ENCODE results near the gene MYO18A.

DNA sequence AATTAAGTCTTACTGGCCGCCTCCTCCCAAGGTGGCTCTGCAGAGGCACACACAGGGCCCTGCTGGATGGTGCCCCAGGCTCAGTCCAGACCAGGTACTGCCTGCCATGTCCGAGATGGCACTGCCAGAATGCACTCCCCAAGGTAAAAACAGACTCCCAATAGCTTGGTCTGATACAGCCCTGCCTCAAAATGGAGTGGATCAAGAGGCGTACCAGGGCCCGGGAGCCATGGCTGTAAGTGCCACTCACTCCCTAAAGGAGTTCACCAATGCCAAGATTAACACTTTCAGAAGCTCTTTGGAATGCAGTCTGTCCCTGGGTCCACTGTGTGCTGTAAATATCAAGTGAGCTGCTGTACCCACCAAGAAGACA is 576 bp upstream of the MYO18A start:
- TF ChIP-seq, protein P1, sequence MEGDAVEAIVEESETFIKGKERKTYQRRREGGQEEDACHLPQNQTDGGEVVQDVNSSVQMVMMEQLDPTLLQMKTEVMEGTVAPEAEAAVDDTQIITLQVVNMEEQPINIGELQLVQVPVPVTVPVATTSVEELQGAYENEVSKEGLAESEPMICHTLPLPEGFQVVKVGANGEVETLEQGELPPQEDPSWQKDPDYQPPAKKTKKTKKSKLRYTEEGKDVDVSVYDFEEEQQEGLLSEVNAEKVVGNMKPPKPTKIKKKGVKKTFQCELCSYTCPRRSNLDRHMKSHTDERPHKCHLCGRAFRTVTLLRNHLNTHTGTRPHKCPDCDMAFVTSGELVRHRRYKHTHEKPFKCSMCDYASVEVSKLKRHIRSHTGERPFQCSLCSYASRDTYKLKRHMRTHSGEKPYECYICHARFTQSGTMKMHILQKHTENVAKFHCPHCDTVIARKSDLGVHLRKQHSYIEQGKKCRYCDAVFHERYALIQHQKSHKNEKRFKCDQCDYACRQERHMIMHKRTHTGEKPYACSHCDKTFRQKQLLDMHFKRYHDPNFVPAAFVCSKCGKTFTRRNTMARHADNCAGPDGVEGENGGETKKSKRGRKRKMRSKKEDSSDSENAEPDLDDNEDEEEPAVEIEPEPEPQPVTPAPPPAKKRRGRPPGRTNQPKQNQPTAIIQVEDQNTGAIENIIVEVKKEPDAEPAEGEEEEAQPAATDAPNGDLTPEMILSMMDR (IDR thresholded peaks at IDR 0.05), result no peak
- no peak for TF ChIP-seq POLR2A (IDR thresholded peaks at IDR 0.05)
